Measurements from ENCODE around the gene DAZL.

- TF ChIP-seq CTCF (conservative IDR thresholded peaks at IDR 0.05 in 1 of 2, IDR thresholded peaks at IDR 0.05 in 1 of 2; ENCODE audit: extremely low read depth in 1 of 2, insufficient read depth in 1 of 2, low read depth in 1 of 2, low read length in 2 of 2) (no peak), EZH2 (IDR thresholded peaks at IDR 0.05; ENCODE audit: borderline replicate concordance, low read length) (no peak)
Observed at GRCh38 chr3:16654976-16655375, 49.8 kb upstream of the DAZL start.

Data from mammary epithelial cell (primary cell).